H1 (cell line): ENCODE measurements around the gene PDE4B. TPM values are rescaled to one million over a fixed set of nuclear protein-coding genes. Genes with fewer than 3 reads are reported as not detected.

ENCODE experiments used
- CTCF ChIA-PET: fragments of 300-600 bp; sonication (Branson Sonifier 250); formaldehyde crosslinking; loops from one replicate; lab custom pipeline; 2021; ENCODE audit not compliant: partially characterized antibody; lab: Charles Lee
- POLR2A ChIA-PET: fragments of 300-600 bp; sonication (Branson Sonifier 250); formaldehyde crosslinking; loops from one replicate; lab custom pipeline; 2021; ENCODE audit warnings: inconsistent platforms; ENCODE audit not compliant: partially characterized antibody; lab: Charles Lee
- DNase-seq, 2 experiments: peaks; one replicate each; pipeline versions ENCODE4 v3.0.0 to v3.0.0-alpha.2; 2010 to 2022; ENCODE audit warnings: low spot score in 2 of 2, low read depth in 1 of 2, mixed read lengths in 1 of 2
- FAIRE-seq: peaks from 2 replicates; lab custom pipeline; 2011; peaks lifted over from hg19 to GRCh38; lab: Jason Lieb, UNC
- H2AFZ ChIP-seq: 2 replicates; pipeline ENCODE4 v1.8.1; 2012; ENCODE audit warnings: low read length, inconsistent platforms
- H2AK5ac ChIP-seq: 2 replicates; pipeline ENCODE4 v1.6.1; 2013; ENCODE audit warnings: low read depth, low read length
- H2BK120ac ChIP-seq: replicated peaks from 2 replicates; pipeline ENCODE3; 2013; ENCODE audit warnings: low read depth, low read length, inconsistent platforms
- H2BK12ac ChIP-seq: 2 replicates; pipeline ENCODE4 v1.6.1; 2013; ENCODE audit warnings: low read depth, low read length
- H2BK15ac ChIP-seq: 2 replicates; pipeline ENCODE4 v1.6.1; 2013; ENCODE audit warnings: low read length
- H2BK20ac ChIP-seq: 2 replicates; pipeline ENCODE4 v1.6.1; 2013; ENCODE audit warnings: low read length
- H2BK5ac ChIP-seq: 2 replicates; pipeline ENCODE4 v1.6.1; 2013; ENCODE audit warnings: low read depth, low read length
- H3K14ac ChIP-seq: 2 replicates; pipeline ENCODE4 v1.6.1; 2013; ENCODE audit warnings: inconsistent platforms; ENCODE audit not compliant: insufficient read length
- H3K18ac ChIP-seq: 2 replicates; pipeline ENCODE4 v1.6.1; 2013; ENCODE audit warnings: low read length; ENCODE audit errors: extremely low read depth
- H3K23ac ChIP-seq: 2 replicates; pipeline ENCODE4 v1.6.1; 2013; ENCODE audit warnings: inconsistent platforms; ENCODE audit not compliant: insufficient read length
- H3K23me2 ChIP-seq: 2 replicates; pipeline ENCODE4 v1.6.1; 2013; ENCODE audit warnings: low read depth, low read length
- H3K27ac ChIP-seq: 2 replicates; pipeline ENCODE4 v1.6.1; 2011; ENCODE audit warnings: low read depth, low read length, inconsistent platforms
- H3K27me3 ChIP-seq, 4 experiments: replicated peaks in 1 of 4; 1 replicate in 1 of 4; 2 replicates in 3 of 4; pipeline versions ENCODE4 v1.6.1 to v1.8.1; 2011 to 2013; ENCODE audit warnings: low read length in 3 of 4, mild to moderate bottlenecking in 3 of 4, inconsistent platforms in 2 of 4, mixed read lengths in 2 of 4, moderate library complexity in 1 of 4; ENCODE audit not compliant: control insufficient read depth in 3 of 4, insufficient read depth in 3 of 4; ENCODE audit errors: extremely low read depth in 1 of 4
- H3K36me3 ChIP-seq, 4 experiments: 2 replicates each; pipeline versions ENCODE4 v1.6.1 to v1.8.1; 2011 to 2013; ENCODE audit warnings: mild to moderate bottlenecking in 4 of 4, low read length in 3 of 4, moderate library complexity in 2 of 4, control low read depth in 1 of 4, inconsistent platforms in 1 of 4; ENCODE audit not compliant: insufficient read depth in 4 of 4, control insufficient read depth in 2 of 4
- H3K4ac ChIP-seq: replicated peaks from 2 replicates; pipeline ENCODE3; 2013; ENCODE audit warnings: low read length, low read depth, mixed read lengths, inconsistent platforms; ENCODE audit not compliant: insufficient read length
- H3K4me1 ChIP-seq, 4 experiments: replicated peaks in 1 of 4; 1 replicate in 1 of 4; 2 replicates in 3 of 4; pipeline versions ENCODE4 v1.6.1 to v1.8.1; 2011 to 2013; ENCODE audit warnings: low read length in 3 of 4, inconsistent platforms in 2 of 4, mixed read lengths in 1 of 4; ENCODE audit not compliant: insufficient read depth in 4 of 4, control insufficient read depth in 3 of 4
- H3K4me2 ChIP-seq, 2 experiments: 2 replicates each; pipeline versions ENCODE4 v1.6.1 to v1.8.1; 2011 to 2013; ENCODE audit warnings: low read depth in 2 of 2, low read length in 2 of 2, control low read depth in 1 of 2, inconsistent platforms in 1 of 2, mild to moderate bottlenecking in 1 of 2; ENCODE audit not compliant: insufficient read depth in 1 of 2
- H3K4me3 ChIP-seq, 4 experiments: fragments of 200-600, 300-600 bp in 1 of 4; sonication (generic), shearing (Covaris generic), sonication (Bioruptor Twin) in 1 of 4; 2 replicates each; pipeline versions ENCODE4 v1.5.1 to v1.8.1; 2011 to 2016; ENCODE audit warnings: low read length in 4 of 4, low read depth in 3 of 4, control low read depth in 2 of 4, inconsistent platforms in 2 of 4, mild to moderate bottlenecking in 2 of 4, mixed read lengths in 1 of 4, moderate library complexity in 1 of 4; ENCODE audit not compliant: insufficient read depth in 2 of 4; ENCODE audit errors: extremely low read depth in 1 of 4
- H3K56ac ChIP-seq: replicated peaks from 2 replicates; pipeline ENCODE3; 2013; ENCODE audit warnings: low read depth, mild to moderate bottlenecking, mixed read lengths, low read length, inconsistent platforms; ENCODE audit not compliant: insufficient read length
- H3K79me1 ChIP-seq: 2 replicates; pipeline ENCODE4 v1.6.1; 2013; ENCODE audit warnings: low read depth, low read length, control low read depth
- H3K79me2 ChIP-seq, 2 experiments: 2 replicates each; pipeline versions ENCODE4 v1.6.1 to v1.8.1; 2012 to 2013; ENCODE audit warnings: low read length in 2 of 2, mild to moderate bottlenecking in 2 of 2, inconsistent platforms in 1 of 2; ENCODE audit not compliant: insufficient read depth in 2 of 2, control insufficient read depth in 1 of 2
- H3K9ac ChIP-seq, 4 experiments: replicated peaks in 1 of 4; 1 replicate in 1 of 4; 2 replicates in 3 of 4; pipeline versions ENCODE4 v1.6.1 to v1.8.1; 2011 to 2013; ENCODE audit warnings: low read depth in 3 of 4, low read length in 3 of 4, control low read depth in 2 of 4, mild to moderate bottlenecking in 2 of 4, moderate library complexity in 2 of 4, inconsistent platforms in 1 of 4; ENCODE audit errors: extremely low read depth in 1 of 4
- H3K9me3 ChIP-seq, 2 experiments: 2 replicates each; pipeline versions ENCODE4 v1.6.1 to v1.8.1; 2012 to 2013; ENCODE audit warnings: mild to moderate bottlenecking in 2 of 2, moderate library complexity in 2 of 2, control low read depth in 1 of 2, inconsistent platforms in 1 of 2, low read depth in 1 of 2, low read length in 1 of 2, mixed read lengths in 1 of 2; ENCODE audit not compliant: insufficient read depth in 2 of 2
- H4K20me1 ChIP-seq, 2 experiments: replicated peaks in 1 of 2; 2 replicates each; pipeline versions ENCODE3 to v1.8.1; 2011 to 2013; ENCODE audit warnings: inconsistent platforms in 2 of 2, low read length in 2 of 2, mild to moderate bottlenecking in 1 of 2; ENCODE audit not compliant: insufficient read depth in 2 of 2, control insufficient read depth in 1 of 2
- H4K5ac ChIP-seq: 2 replicates; pipeline ENCODE4 v1.6.1; 2013; ENCODE audit warnings: low read length, low read depth, mixed read lengths, inconsistent platforms; ENCODE audit not compliant: insufficient read length
- H4K8ac ChIP-seq: 2 replicates; pipeline ENCODE4 v1.8.0; 2013; ENCODE audit warnings: mild to moderate bottlenecking, moderate library complexity, low read length, inconsistent platforms; ENCODE audit not compliant: insufficient read depth; ENCODE audit errors: extremely low read depth
- H4K91ac ChIP-seq: replicated peaks from 2 replicates; pipeline ENCODE3; 2013; ENCODE audit warnings: low read length, mixed read lengths, inconsistent platforms; ENCODE audit not compliant: insufficient read length
- CBX8 ChIP-seq: fragments of 300-800, 300-1000 bp; sonication (generic); IDR thresholded peaks from 2 replicates; pipeline ENCODE4 v1.7.1; 2016; ENCODE audit warnings: low read depth, low read length, borderline replicate concordance
- whole genome bisulfite sequencing, 2 experiments: shearing (Covaris generic) in 1 of 2; methylation state at CpG; one replicate each; pipeline versions ENCODE4 v1.1.6 to v1.1.7; 2013 to 2015; ENCODE audit warnings: low lambda C conversion rate in 2 of 2, mixed read lengths in 2 of 2, inconsistent platforms in 1 of 2, low coverage in 1 of 2, missing lambda C conversion rate in 1 of 2; ENCODE audit not compliant: insufficient replicate concordance in 2 of 2, insufficient coverage in 1 of 2, insufficient read length in 1 of 2; ENCODE audit errors: extremely low coverage in 1 of 2, missing lambda C conversion rate in 1 of 2; 5-methylcytosine and 5-hydroxymethylcytosine counted together
- polyA plus RNA-seq, 7 experiments: library from polyadenylated mRNA; depleted of rRNA in 3 of 7; stranded (reverse) in 5 of 7; unstranded in 2 of 7; fragments of >200 nt in 5 of 7; fragments of 200-250 nt in 2 of 7; gene quantifications; 1 replicate in 5 of 7; 2 replicates in 1 of 7; 4 replicates in 1 of 7; pipeline versions ENCODE4 v1.2.1 to v1.2.3, GENCODE V29; 2011 to 2013; ENCODE audit warnings: missing spikeins in 2 of 7, mixed read lengths in 2 of 7
- total RNA-seq: library from RNA; stranded (reverse); fragmentation: NEBNext Ultra II Directional; extraction: Animal tissue kit (Norgen Biotek cat#: 25700); gene quantifications from 2 replicates; pipeline ENCODE4 v1.2.1, GENCODE V29; 2021

Gene PDE4B
- total and polyA plus RNA-seq, 2 of the 8 experiments (the other 6 are each of a cell fraction or from before 2014, with no cell fraction given): 5.0 to 15.1 TPM

DNA sequence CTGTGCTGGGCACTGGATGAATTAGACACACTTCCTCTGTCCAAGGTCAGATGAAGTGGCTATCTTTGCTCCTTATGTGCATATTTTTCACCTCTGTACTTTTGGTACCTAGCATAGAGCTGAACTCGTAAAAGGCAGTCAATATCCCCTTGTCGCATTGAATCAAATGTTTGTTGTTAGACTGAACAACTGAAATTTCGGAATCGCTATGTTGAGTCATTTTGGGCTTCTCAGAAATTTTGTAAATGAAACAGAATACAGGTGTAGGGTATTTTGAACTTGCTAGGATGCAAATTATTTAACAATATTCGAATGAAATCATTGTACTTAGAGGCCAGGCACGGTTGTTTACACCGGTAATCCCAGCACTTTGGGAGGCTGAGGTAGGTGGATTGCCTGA is 48.0 kb downstream of the PDE4B start:
- WGBS, 2 experiments: 93% methylated on average over 7 of the region's 7 CpGs; no CpG with 5 or more reads in 1 of the 2 experiments
- Histone ChIP-seq H3K9me3 (no peaks in the 10 kb centered on the region), H4K91ac (no peak overlapping the region), H3K23ac (no peak overlapping the region), H2BK5ac (no peak overlapping the region), H3K27ac (no peak overlapping the region), H2BK12ac (no peak overlapping the region), H3K79me1 (no peaks in the 10 kb centered on the region), H4K5ac (no peak overlapping the region), H3K18ac (no peak overlapping the region), H3K23me2 (no peaks in the 10 kb centered on the region), H2BK15ac (no peak overlapping the region), H3K4ac (no peak overlapping the region), H3K9ac (no peak overlapping the region), H3K4me2 (no peak overlapping the region), H3K4me3 (no peak overlapping the region), H3K27me3 (no peaks in the 10 kb centered on the region), H2AK5ac (no peak overlapping the region), H2BK20ac (no peak overlapping the region), H3K14ac (no peak overlapping the region), H3K56ac (no peak overlapping the region), H3K36me3 (no peaks in the 10 kb centered on the region), H4K8ac (no peak overlapping the region), H2AFZ (no peak overlapping the region), H3K79me2 (no peaks in the 10 kb centered on the region), H3K4me1 (no peaks in the 10 kb centered on the region), H2BK120ac (no peak overlapping the region), H4K20me1 (no peaks in the 10 kb centered on the region)
- ChIA-PET CTCF (no interaction called here), POLR2A (no interaction called here)
- no peak for FAIRE-seq
- no peak for TF ChIP-seq CBX8
- no peak for DNase-seq
